ENCODE results near the gene MDN1.

DNA sequence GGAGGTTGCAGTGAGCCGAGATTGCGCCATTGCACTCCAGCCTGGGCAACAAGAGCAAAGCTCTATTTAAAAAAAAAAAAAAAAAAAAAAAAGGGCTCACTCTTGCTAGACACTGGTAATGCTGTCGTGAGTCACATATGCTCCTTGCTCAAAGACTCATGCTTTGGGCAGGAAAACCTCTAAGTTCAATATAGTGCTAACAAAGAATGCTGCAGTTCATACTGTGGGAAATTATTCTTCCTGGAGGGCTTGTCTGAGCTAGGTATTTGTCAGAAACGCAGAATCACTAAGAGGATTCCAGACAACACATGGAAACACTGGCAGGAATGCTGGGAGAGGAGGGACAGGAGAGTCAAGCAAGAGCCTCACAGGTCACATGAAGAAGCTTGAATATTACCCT is 178.8 kb downstream of the MDN1 start:
- TF ChIP-seq, protein P1, sequence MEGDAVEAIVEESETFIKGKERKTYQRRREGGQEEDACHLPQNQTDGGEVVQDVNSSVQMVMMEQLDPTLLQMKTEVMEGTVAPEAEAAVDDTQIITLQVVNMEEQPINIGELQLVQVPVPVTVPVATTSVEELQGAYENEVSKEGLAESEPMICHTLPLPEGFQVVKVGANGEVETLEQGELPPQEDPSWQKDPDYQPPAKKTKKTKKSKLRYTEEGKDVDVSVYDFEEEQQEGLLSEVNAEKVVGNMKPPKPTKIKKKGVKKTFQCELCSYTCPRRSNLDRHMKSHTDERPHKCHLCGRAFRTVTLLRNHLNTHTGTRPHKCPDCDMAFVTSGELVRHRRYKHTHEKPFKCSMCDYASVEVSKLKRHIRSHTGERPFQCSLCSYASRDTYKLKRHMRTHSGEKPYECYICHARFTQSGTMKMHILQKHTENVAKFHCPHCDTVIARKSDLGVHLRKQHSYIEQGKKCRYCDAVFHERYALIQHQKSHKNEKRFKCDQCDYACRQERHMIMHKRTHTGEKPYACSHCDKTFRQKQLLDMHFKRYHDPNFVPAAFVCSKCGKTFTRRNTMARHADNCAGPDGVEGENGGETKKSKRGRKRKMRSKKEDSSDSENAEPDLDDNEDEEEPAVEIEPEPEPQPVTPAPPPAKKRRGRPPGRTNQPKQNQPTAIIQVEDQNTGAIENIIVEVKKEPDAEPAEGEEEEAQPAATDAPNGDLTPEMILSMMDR (IDR thresholded peaks at IDR 0.05; ENCODE audit: control extremely low read depth in 1 of 3, insufficient read depth in 1 of 3, low read depth in 1 of 3, low read length in 3 of 3), result no peak
- TF ChIP-seq EZH2 (IDR thresholded peaks at IDR 0.05; ENCODE audit: low read depth, low read length, severe bottlenecking) (no peak), RNF2 (IDR thresholded peaks at IDR 0.05; ENCODE audit: borderline replicate concordance, low read depth, low read length, missing control alignments, poor library complexity, severe bottlenecking) (no peak), RXRA (IDR thresholded peaks at IDR 0.05; ENCODE audit: insufficient read depth, low read depth, low read length) (no peak), POLR2AphosphoS5 (IDR thresholded peaks at IDR 0.05; ENCODE audit: low read depth, low read length) (no peak; the same call in 1 of the 2 replicates), POLR2A (IDR thresholded peaks at IDR 0.05; ENCODE audit: control extremely low read depth in 1 of 2, low read depth in 2 of 2, low read length in 2 of 2) (no peak), HDAC6 (IDR thresholded peaks at IDR 0.05; ENCODE audit: low read depth, low read length) (no peak), ZNF274 (IDR thresholded peaks at IDR 0.05; ENCODE audit: borderline replicate concordance, extremely low read depth, low read length) (no peak)
